ENCODE data around the gene MOGAT1. TPM values are rescaled to one million over a fixed set of nuclear protein-coding genes. Genes with fewer than 3 reads are reported as not detected.
"Not testable (repeated sequence)": the region's sequence is repeated elsewhere in the genome, so short reads cannot be mapped to it uniquely, and the experiment has no call there.

The MOGAT1 gene
- total RNA-seq, 4 donors from 2014 or later: not detected

- Histone ChIP-seq H3K4me1 (peaks cover 0 to 19% (median 2%) of the 10 kb centered on the region in 4 donors), H3K27me3 (no peaks in the 10 kb centered on the region), H3K27ac (no peak overlapping the region), H3K4me3 (no peak overlapping the region), H3K9me3 (no peaks in the 10 kb centered on the region), H3K36me3 (no peaks in the 10 kb centered on the region)
- TF ChIP-seq POLR2A (IDR thresholded peaks at IDR 0.05) (no peak), CTCF (IDR thresholded peaks at IDR 0.05) (no peak)
- DNase-seq: no peak
Observed at GRCh38 chr2:222711315-222711940, 40.0 kb downstream of the MOGAT1 start.

- Histone ChIP-seq H3K27ac (no peak overlapping the region), H3K4me1 (peaks cover 0 to 19% (median 2%) of the 10 kb centered on the region in 4 donors), H3K9me3 (no peaks in the 10 kb centered on the region), H3K27me3 (no peaks in the 10 kb centered on the region), H3K4me3 (no peak overlapping the region), H3K36me3 (no peaks in the 10 kb centered on the region)
- no peak for DNase-seq
- TF ChIP-seq POLR2A (IDR thresholded peaks at IDR 0.05) (no peak), CTCF (IDR thresholded peaks at IDR 0.05) (no peak)
Observed at GRCh38 chr2:222713002-222713401, 41.5 kb downstream of the MOGAT1 start.

- no peak overlapping the region for H3K4me3 ChIP-seq
- peak overlapping the region in 2 of 4 donors; percentile 28 to 39 for H3K27ac ChIP-seq
- peaks cover 0 to 14% (median 0%) of the 10 kb centered on the region in 4 donors for H3K4me1 ChIP-seq
- no peaks in the 10 kb centered on the region for H3K36me3 ChIP-seq
- TF ChIP-seq POLR2A (IDR thresholded peaks at IDR 0.05): no peak
- TF ChIP-seq CTCF (IDR thresholded peaks at IDR 0.05): no peak
- H3K27me3 ChIP-seq: no peaks in the 10 kb centered on the region
- DNase-seq: no peak
- no peaks in the 10 kb centered on the region for H3K9me3 ChIP-seq
Observed at GRCh38 chr2:222714361-222715241, 43.1 kb downstream of the MOGAT1 start.

GRCh38 chr2:222715742-222716141 is 44.3 kb downstream of the MOGAT1 start:
- Histone ChIP-seq H3K9me3 (no peaks in the 10 kb centered on the region), H3K27ac (no peak overlapping the region), H3K27me3 (no peaks in the 10 kb centered on the region), H3K36me3 (no peaks in the 10 kb centered on the region), H3K4me1 (peaks cover 0 to 14% (median 0%) of the 10 kb centered on the region in 4 donors), H3K4me3 (no peak overlapping the region)
- DNase-seq: peak in 1 of 3 donors; percentile 29
- TF ChIP-seq CTCF (IDR thresholded peaks at IDR 0.05): no peak

GRCh38 chr2:222719787-222720186 is 48.3 kb downstream of the MOGAT1 start:
- not testable (repeated sequence) for H3K36me3 ChIP-seq, DNase-seq, H3K27ac ChIP-seq, H3K9me3 ChIP-seq, H3K27me3 ChIP-seq, H3K4me1 ChIP-seq, H3K4me3 ChIP-seq

GRCh38 chr2:222721597-222721996 is 50.1 kb downstream of the MOGAT1 start:
- not testable (repeated sequence) for H3K27ac ChIP-seq, DNase-seq, H3K9me3 ChIP-seq, H3K4me3 ChIP-seq, H3K27me3 ChIP-seq, H3K4me1 ChIP-seq, H3K36me3 ChIP-seq

Data from Peyer's patch (tissue), 4 donors.